Left forelimb (tissue), 1 donor: ENCODE results near the gene SH3PXD2A.
"Not testable (repeated sequence)": the region's sequence is repeated elsewhere in the genome, so short reads cannot be mapped to it uniquely, and the experiment has no call there.

Source experiments
- DNase-seq: peaks from one replicate; pipeline ENCODE4 v3.0.0-alpha.2; 2018; ENCODE audit warnings: low spot score

Gene SH3PXD2A

DNA sequence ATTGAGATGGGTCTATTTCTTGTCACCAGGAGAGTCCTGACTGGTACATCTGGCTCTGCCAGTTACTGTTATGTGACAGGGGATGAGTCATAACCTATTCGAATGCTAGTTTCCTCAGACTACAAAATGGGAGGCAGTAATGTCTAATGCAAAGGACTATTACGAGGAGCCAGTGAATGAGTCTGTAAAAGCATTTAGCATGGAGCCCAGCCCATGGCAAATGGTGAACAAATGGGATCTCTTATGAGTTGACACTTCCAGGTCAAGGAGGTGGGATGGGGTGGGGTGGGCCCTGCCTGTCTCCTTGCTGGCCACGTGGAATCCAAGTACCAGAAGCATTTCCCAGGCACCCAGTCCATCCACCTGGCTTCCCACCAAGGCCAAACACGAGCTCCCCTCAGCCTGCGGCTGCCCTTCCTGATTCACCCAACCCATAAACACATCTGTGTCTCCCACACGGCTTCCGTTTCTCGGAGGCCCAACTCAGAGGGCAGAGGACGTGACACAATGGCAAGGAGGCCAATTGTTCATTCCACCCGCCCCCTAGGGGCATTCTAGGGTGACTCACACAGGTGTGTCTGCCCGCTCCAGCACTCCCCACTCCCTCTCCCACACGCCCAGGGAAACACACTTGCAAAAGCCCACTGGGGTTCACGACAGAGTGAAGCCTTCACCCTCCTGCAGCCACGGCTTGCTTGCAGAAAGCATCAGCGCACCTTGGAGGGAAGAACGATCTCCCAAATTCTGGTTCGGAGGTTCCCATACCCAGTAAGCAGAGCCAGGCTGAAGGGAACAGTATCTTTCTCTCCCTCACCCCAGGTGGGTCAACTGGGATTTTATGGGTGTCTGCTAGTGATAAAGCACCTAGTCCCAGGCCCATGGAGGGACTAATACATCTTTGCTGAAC, 109.8 kb downstream of the SH3PXD2A start:
- no peak for DNase-seq

DNA sequence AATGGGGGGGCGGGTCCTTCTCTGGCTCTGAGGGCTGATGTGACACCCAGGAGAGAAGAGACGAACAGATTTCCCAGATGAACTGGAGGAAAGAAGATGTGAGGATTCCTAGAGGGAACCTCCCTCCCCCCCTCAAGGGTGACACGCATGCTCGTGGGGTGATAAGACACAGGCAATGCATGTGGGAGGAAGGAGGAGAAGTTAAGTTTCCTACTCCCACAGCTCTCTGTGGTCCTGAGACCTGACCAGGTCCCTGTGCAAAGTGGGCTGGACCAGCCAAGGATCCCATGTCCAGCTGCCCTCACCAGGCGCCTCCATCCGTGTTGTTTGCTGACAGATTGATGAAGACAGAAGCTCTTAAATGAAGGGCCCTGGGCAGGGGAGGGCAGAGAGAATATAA, 112.6 kb downstream of the SH3PXD2A start:
- no peak for DNase-seq

DNA sequence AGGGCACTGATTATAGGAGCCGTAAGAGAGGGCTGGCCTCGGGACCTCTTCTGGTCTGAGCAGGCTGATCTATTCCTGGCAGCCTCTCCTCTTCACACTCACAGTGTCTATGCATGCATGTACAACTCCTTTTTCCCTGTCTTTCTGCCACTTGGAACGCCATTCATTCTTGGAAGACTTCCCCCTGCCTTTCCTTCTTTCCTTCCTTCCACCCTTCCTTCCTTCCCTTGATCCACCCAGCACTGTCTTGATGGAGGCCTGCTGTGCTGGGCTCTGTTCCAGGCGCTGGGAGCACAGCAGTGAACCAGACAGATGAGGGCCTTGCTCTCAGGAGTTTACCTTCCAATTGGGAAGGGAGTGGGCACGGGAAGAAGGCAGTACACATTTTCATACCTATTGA, 114.8 kb downstream of the SH3PXD2A start:
- DNase-seq, result no peak

DNA sequence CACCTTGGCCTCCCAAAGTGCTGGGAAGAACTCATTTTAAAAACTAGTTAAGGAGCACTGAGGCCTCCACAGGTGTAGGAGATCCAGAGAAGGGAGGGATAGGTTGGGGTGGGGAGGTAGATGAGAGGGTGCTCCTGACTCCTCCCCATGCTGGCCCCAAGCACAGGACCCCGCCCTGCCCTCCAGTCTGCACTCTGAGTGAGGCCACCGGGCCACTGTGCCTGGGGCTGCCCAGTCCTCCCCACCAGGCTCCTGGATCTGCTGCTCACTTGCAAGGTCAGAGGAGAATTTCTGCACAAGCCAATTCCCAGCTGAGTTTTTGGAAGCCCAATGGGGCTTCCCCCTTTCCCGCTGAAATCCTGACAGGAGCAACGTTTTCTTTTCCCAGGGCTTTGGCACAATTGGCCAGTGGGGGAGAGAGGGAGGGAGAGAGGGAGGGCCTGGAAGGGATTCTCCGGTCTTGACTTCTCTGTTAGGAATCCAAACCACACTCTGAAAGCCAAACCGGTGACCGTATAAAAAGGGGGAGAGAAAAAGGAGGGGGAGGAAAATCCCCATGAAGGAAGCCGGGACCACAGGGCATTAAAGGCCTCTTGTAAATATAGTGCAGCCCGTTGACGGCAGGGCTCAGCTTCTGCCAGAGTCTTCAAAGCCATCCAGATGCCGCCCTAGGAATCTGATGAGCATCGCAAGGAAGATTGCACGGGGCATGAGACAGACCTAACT, 116.2 kb downstream of the SH3PXD2A start:
- DNase-seq, result no peak

DNA sequence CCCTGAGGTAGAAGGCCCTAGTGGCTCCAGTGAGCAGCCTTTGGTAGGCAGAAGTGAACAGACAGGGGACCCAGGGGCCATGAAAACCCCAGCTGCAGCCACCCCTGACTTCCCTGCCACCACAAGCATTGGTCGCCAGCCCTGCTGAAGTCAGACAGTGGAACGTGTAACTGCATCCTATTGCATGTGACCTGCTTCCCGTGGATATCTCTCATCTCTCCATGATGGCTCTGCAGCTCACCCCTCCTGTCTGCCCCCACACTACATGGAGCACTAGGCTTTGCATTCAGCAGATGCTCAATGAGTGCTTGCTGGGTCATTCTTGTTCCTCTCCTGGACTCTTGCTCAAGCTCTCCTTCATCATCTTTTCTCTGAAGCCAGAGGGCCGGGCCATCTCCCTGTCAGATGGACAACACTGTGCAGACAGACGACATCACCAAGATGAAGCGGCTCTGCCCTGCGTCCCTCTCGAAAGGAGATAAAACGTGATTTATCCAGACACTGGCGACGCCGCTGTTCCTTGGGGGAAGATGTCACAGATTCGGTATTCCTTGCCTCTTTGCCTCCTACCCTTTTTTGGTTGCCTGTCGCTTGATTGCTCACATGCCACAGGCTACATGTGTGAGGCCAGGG, 117.5 kb downstream of the SH3PXD2A start:
- DNase-seq, result no peak

DNA sequence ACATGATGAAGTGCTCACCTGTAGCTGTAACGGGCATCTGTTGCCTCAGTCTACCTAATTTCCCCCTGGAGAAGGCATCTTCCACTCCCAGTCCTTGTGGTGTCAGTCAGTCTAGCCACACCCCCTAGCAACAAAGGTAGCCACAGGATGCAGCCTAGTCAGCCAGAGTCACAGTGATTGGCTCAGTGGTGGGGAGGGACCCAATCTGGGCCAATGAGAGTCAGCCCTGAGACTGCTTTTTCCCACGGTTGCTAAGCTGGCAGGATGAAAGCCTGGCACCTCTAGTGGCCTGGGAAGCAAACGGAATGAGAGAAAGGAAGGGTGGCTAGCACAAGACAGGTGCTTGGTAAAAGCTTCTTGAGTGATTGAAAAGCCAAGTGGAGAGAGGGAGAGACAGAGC, 118.6 kb downstream of the SH3PXD2A start:
- no peak for DNase-seq

DNA sequence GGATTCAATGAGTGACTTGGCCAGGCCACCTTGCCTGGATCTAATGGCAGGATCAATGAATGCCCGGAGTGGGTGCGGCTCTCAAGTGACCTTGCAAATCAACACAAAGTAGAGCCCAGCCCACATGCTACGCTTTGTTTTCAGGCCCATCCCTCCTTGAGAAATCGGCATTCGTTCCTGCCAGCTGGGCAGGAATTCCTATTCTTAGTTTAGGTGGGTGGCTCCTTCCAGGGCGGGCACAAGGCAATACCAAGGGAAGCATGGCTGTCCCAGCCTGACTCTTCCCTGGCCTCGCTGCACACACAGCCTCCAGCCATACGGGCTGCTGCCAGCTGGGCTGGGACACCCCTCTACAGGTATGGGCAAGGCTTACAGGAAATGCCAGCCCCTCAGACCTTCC, 119.3 kb downstream of the SH3PXD2A start:
- no peak for DNase-seq

DNA sequence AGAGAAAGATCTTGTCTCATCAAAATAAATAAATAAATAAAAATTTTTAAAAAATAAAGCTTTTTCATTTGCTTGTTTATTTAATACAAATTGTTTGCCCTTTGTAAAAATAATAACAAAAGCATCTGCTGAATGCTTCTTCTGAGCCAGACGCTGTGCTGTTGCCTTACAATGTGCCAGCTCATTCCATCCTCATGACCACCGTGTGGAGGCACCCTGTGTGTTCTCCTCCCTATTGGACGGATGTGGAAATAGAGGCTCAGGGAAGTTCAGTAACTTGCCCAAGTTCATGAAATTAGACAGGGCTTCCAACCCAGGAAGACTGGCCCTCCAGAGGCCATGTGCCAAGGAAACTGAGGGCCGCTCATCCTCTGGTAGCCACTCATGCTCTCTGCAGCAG, 120.6 kb downstream of the SH3PXD2A start:
- DNase-seq, result no peak

DNA sequence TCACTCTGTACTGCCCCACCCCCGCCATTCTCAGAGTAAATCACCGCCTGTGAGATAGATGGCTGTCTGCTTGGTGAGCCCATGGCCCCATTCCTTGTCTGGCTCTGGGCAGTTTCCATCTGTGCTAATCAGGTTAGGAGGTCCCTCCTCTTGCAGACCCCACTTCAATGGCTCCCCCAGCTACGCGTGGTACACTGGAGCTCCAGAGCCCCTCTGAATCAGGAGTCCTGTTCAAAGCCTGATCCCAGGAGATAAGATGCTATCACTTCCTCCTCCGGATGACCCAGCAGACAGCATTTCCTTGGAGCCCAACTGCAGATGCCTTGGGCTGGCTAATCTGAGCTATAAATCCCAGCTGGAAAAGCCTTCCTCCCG, 122.3 kb downstream of the SH3PXD2A start:
- DNase-seq, result no peak

DNA sequence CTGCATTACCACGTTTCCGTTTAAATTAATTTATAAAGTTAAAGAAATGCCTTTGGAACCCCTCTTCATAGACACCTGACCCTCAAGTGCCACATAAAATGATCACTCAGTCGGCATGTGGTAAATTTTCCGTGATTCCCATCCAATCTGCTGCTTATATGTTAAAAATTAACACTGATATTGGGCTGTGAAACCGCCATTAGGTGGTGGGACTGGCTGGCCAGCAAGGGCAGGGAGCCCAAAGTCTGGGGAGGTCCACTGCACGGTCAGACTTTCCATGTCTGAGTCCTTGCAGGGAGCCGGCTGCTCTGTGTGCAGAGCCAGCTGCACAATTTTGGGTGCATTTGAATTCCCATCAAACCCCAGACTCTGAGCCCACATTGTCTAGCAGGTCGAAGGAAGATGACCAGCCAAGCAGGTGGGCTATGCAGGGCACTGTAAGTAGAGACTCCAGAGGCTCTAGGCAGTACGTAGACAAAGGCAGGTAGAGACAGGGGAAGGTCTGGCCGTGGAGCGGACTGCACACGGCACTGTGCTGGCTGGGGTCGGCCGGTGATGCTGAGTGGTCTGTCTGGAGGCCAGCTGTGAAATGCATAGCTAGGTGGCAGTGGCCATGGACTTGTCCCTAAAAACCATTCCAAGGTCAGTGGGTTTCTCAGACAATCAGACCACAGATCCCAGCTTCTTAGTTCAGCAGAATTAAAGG, 122.9 kb downstream of the SH3PXD2A start:
- DNase-seq, result no peak

DNA sequence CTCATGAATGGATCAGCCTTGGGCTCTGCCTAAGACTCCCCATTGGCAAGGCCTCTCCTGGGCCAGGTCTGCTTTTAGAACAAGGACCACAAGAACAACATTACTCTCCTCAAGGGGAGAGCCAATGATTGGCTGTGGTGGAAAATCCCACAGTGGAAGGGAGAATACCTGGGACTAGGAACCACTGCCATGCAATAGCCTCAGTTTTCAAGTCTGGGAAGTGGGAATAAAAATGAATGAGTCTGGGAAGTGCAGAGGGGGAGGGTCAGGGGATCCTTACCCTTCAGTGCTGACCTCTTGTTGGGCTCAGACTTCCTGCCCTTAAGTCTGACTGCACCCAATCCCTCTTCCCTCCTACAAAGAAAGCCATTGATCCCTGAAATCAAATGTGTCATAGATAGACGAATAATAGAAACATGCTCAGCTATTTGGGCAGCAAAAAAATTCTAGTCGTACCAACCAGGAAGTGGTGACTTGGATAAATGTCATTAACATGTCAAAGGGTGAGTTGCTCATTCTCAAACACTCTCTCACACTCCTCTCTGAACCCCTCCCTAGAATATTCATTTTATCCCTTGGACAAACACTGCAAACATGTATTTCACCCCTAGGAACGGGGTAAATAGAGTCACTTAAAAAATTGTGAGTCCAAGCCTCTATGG, 123.6 kb downstream of the SH3PXD2A start:
- no peak for DNase-seq

DNA sequence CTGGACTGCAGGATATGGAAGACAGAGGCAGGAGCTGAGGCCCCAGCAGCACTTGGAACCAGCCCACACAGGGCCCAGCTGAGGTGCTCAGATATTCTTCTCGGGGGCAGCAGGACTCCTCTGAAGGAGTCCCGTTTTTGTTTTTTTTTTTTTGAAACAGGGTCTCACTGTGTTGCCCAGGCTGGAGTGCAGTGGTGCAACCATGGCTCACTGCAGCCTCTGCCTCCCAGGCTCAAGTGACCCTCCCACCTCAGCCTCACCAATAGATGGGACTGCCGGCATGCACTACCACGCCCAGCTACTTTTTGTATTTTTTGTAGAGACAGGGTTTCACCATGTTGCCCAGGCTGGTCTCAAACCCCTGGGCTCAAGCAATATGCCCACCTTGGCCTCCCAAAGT, 124.3 kb downstream of the SH3PXD2A start:
- not testable (repeated sequence) for DNase-seq

DNA sequence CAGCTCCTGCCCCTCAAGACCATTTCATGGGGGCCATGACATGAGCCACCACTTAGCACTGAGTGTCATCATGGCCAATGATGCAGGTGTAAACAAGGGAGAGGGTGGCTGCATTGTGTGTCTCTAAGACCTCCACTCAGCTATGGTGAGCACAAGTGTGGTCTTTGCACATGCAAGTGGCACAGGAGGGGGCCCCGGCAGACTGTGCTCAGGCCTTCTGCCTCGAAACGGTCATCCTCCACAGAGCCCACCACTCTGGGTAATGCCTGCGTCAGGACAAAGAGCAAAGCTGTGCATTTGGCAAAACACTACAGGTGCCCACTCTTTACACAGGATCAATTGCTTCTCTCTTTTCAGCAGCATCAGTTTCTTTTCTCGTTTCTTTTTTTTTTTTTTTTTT, 125.5 kb downstream of the SH3PXD2A start:
- no peak for DNase-seq

DNA sequence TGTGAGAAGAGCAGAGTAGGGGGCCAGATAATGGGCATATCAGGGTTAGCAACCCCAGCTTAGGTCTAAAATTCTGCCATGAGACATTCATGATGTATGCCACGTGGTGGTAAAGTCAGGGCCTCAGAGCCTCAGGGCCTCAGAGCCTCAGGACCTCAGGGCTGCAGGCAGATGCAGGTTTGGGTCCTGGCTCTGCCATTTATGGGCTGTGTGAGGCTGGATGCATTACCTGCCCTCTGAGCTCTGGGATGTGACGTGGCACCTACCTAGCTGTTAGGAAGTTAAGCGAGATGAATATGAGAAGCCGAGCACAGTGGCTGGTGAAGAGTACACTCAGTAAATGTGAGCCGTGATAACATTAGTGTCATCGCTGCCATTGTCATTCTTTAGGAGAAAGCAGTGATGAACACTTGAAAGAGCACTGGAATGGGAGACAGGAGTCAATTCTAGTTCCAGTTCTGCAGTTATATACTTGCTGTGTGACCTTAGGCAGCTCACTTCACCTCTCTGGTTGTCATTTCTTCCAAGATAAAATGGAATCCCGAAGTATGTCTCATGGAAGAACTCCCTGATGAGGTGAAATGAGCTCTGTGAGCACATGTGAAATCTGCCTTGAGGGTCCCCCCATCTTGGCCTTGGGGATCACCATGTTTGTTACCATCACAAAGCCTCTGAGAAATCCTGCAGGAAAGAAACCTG, 127.2 kb downstream of the SH3PXD2A start:
- DNase-seq, result no peak

DNA sequence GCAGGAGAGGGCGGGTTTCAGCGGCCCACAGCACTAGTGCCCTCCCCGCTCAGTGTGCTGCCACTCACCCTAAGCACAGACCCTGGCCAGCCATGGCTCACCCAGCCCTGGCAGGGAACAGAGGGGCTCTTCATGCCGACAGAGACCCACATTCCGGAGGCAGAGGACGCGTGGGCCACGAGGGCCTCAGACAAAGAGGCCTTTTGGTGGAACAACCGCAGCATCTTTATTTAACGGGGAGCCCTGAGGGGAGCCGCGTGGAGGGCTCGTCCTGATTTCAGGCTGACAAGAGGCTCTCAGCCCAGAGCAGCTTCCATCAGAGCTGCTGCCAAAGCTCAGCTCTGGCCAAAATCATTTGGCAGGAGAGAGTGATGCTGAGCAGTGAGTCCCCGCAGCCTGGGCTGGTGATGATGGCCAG, 127.8 kb downstream of the SH3PXD2A start:
- no peak for DNase-seq

DNA sequence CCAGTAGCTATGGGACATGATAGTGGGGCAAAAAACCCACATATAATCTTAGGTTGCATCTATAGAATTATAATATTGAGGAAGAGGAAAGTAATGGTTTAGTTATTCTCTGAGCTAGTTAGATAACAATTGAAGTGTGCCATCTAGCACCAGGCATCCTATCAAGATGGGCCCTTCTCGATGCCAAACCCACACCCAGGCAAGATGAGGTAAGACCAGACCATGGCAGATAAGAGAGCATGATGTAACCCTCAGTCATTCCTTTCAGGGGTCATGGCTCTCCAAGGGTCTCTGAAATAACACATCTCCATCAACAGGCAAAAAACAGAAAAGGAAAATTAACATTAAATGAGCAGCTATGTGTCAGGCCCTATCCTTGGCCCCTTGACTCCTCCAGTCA, 128.7 kb downstream of the SH3PXD2A start:
- DNase-seq, result no peak

DNA sequence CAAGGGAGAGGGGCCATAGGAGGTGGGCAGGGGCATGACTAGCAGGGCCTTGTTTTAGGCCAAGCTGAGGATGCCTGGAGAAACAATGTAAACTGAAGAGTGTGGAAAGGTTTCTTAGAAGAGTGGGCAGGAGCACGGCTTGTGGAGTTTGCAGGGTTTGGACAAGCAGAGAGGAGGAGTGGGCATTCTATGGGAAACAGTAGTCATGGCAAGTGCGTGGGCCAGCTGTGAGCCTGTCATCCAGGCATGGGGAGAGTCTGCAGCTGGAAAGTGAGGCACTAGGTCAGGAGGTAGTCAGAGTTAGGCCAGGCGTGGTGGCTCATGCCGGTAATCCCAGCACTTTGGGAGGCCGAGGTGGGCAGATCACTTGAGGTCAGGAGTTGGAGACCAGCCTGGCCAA, 130.1 kb downstream of the SH3PXD2A start:
- DNase-seq, result no peak

DNA sequence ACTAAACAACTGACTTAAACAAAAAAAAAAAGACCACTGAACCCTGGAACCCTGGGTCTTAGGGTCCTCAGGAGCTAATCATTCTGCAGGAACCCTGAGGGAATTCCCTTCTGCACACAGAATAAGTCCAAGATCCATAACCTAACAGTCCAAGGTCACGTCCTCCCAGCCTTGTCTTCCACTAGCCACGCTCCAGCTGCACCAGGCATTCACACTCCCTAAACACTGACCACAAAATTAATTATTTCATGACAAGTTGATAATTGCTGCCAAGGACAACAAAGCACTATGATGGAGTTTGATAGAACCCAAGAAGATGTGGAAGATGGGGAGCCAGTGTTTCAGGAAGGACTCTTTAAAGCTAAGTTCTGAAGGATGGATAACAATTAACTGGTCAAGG, 130.6 kb downstream of the SH3PXD2A start:
- no peak for DNase-seq

DNA sequence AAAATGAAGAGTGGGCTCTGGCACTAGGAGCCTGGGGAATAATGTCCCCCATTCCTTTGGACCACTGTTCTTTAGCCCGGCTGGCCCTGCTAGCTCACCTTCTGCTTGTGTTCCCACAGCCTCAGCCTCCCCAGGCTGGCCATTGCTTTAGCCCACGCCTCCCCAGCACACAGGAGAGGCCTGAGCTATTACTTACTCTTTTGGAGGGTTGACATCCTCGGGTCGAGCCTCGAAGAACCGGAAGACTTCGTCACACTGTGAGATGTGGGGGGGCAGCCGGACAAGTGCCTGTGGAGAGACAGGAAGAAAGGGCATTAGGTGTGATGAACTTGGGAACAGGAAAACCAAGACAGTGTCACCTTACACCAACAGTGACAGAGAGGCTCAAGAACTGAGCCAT, 131.3 kb downstream of the SH3PXD2A start:
- DNase-seq, result no peak

DNA sequence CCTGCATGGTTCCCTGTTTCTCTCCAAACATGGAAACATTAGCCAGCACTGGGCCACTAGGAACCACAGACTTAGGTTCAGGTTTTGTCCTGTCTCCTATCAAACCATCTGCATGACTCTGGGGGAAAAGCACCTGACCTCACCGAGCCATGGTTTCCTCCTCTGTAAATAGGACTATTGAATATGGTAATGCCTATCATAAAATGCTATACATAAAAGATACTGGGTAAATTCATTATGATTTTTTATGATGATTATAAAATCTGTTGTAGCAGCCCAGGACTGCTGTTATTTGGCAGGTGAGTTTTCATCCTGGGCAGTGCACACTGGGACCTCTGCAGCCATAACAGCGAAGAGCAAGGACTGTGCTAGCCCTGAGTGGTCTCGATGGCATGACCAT, 131.8 kb downstream of the SH3PXD2A start:
- DNase-seq, result no peak

DNA sequence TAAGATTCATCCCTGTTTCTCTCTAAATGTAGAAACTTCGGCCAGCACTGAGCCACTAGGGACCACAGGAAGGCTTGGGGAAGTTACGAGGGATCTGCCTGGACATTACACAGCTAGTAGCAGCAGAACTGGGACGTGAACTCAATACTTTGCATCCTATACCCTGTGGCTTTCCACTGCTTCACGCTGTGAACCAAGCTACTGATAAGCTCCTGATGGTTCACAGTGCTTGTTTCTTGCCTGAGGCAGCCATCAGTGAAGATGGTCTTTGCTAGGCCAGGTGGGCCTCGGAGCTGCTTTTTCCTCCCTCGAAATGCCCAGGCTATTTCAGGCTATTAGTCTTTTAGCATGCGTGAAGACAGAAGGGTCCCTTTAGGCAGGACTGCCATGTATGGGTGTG, 132.7 kb downstream of the SH3PXD2A start:
- no peak for DNase-seq
